HL-60 (cell line): ENCODE measurements around the gene HSPA13.

Experiments used
- CTCF ChIP-seq: IDR thresholded peaks from one replicate; pipeline ENCODE4 v1.5.1; 2011; ENCODE audit warnings: low read length, control low read depth, inconsistent platforms; ENCODE audit not compliant: insufficient read depth
- GABPA ChIP-seq: IDR thresholded peaks from 2 replicates; pipeline ENCODE4 v1.6.1; 2012; ENCODE audit warnings: low read depth
- POLR2AphosphoS5 ChIP-seq: IDR thresholded peaks from 2 replicates; pipeline ENCODE4 v1.6.1; 2012; ENCODE audit warnings: low read depth
- REST ChIP-seq: IDR thresholded peaks from 2 replicates; pipeline ENCODE4 v1.6.1; 2012; ENCODE audit warnings: low read depth; ENCODE audit not compliant: insufficient replicate concordance
- SPI1 ChIP-seq: IDR thresholded peaks from 2 replicates; pipeline ENCODE4 v1.6.1; 2012; ENCODE audit warnings: low read depth, mild to moderate bottlenecking, borderline replicate concordance

GRCh38 chr21:14403681-14404318 is 20.9 kb upstream of the HSPA13 start:
- no peak for TF ChIP-seq POLR2AphosphoS5
- TF ChIP-seq REST = no peak
- TF ChIP-seq CTCF = peak; percentile 59
- TF ChIP-seq GABPA = no peak
- no peak for TF ChIP-seq SPI1
